Thyroid gland (tissue), 4 donors: Measurements from ENCODE around the gene LYRM9.

ENCODE experiments used
- POLR2A ChIP-seq, 2 donors: fragments of 450-650 bp; IDR thresholded peaks; one replicate each; pipeline ENCODE4 v1.6.1; 2017; ENCODE audit warnings: antibody characterized with exemption in 2 of 2, mild to moderate bottlenecking in 2 of 2, moderate library complexity in 1 of 2
- TF ChIP-seq, protein P1 (sequence below), 6 experiments: fragments of 200-600 bp in 3 of 6; fragments of 450-650 bp in 3 of 6; sonication (generic) in 3 of 6; IDR thresholded peaks; one replicate each; pipeline ENCODE4 v1.5.1; 2016 to 2019; ENCODE audit warnings: antibody characterized with exemption in 6 of 6, mild to moderate bottlenecking in 2 of 6, inconsistent platforms in 1 of 6, moderate library complexity in 1 of 6

DNA sequence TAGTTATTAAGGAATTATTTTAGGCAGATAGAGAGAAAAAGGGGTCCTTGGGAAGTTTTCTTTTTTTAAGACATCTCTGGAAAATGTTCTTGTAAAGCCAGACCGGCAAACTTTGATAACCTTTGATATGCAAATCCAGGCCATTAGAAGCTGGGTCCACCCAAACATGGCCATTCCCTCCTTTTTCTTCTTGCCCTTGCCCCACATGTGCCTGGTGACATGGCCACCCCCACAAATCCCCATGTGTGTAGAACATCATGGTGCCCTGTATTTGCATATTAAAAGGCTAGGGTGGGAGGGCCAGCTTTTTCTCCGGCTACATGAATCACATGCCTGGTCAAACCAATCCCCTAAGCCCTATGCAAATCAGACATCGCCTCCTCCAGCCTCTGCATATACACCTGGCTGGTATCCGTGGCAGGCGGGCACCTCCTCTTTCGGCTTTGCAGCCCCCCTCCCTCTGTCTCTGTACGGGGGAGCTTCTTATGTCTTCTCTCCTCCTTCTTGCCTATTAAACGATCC lies 43.9 kb upstream of the LYRM9 start:
- TF ChIP-seq, protein P1, sequence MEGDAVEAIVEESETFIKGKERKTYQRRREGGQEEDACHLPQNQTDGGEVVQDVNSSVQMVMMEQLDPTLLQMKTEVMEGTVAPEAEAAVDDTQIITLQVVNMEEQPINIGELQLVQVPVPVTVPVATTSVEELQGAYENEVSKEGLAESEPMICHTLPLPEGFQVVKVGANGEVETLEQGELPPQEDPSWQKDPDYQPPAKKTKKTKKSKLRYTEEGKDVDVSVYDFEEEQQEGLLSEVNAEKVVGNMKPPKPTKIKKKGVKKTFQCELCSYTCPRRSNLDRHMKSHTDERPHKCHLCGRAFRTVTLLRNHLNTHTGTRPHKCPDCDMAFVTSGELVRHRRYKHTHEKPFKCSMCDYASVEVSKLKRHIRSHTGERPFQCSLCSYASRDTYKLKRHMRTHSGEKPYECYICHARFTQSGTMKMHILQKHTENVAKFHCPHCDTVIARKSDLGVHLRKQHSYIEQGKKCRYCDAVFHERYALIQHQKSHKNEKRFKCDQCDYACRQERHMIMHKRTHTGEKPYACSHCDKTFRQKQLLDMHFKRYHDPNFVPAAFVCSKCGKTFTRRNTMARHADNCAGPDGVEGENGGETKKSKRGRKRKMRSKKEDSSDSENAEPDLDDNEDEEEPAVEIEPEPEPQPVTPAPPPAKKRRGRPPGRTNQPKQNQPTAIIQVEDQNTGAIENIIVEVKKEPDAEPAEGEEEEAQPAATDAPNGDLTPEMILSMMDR (IDR thresholded peaks at IDR 0.05): no peak
- TF ChIP-seq POLR2A (IDR thresholded peaks at IDR 0.05): no peak
